Liver (tissue), 9 donors: Measurements from ENCODE around the gene ULBP2. TPM values are rescaled to one million over a fixed set of nuclear protein-coding genes. Genes with fewer than 3 reads are reported as not detected.

Experiments used
- DNase-seq: peaks from one replicate; pipeline ENCODE4 v3.0.0-alpha.2; 2017; ENCODE audit warnings: low spot score
- H3K27ac ChIP-seq, 2 donors: one replicate each; pipeline ENCODE4 v1.7.0; 2013; ENCODE audit warnings: inconsistent platforms in 2 of 2, low read length in 2 of 2, control low read depth in 1 of 2, low read depth in 1 of 2, mild to moderate bottlenecking in 1 of 2
- H3K27me3 ChIP-seq, 4 donors: one replicate each; pipeline versions ENCODE4 v1.6.1 to v1.7.0; 2013; ENCODE audit warnings: low read length in 3 of 4, inconsistent platforms in 1 of 4, mild to moderate bottlenecking in 1 of 4, moderate library complexity in 1 of 4; ENCODE audit not compliant: control insufficient read depth in 4 of 4, insufficient read depth in 4 of 4
- H3K36me3 ChIP-seq, 4 donors: one replicate each; pipeline versions ENCODE4 v1.6.1 to v1.7.0; 2013; ENCODE audit warnings: low read length in 3 of 4, mild to moderate bottlenecking in 3 of 4, low read depth in 1 of 4, moderate library complexity in 1 of 4; ENCODE audit not compliant: control insufficient read depth in 4 of 4, insufficient read depth in 3 of 4
- H3K4me1 ChIP-seq, 4 donors: one replicate each; pipeline versions ENCODE4 v1.6.1 to v1.7.0; 2013; ENCODE audit warnings: low read length in 3 of 4, mild to moderate bottlenecking in 3 of 4, moderate library complexity in 1 of 4; ENCODE audit not compliant: control insufficient read depth in 4 of 4, insufficient read depth in 4 of 4
- H3K4me3 ChIP-seq, 3 donors: one replicate each; pipeline versions ENCODE4 v1.6.1 to v1.7.0; 2013; ENCODE audit warnings: low read length in 3 of 3, control low read depth in 1 of 3, low read depth in 1 of 3, mild to moderate bottlenecking in 1 of 3
- H3K9ac ChIP-seq, 2 donors: one replicate each; pipeline ENCODE4 v1.7.0; 2013; ENCODE audit warnings: low read length in 2 of 2, mild to moderate bottlenecking in 2 of 2, moderate library complexity in 2 of 2, control low read depth in 1 of 2, low read depth in 1 of 2
- H3K9me3 ChIP-seq, 4 donors: one replicate each; pipeline versions ENCODE4 v1.6.1 to v1.7.0; 2013; ENCODE audit warnings: low read length in 3 of 4; ENCODE audit not compliant: control insufficient read depth in 4 of 4
- EGR1 ChIP-seq, 2 donors: IDR thresholded peaks; 2 replicates each; pipeline ENCODE4 v1.6.1; 2016 to 2018; ENCODE audit warnings: antibody characterized with exemption in 2 of 2, low read depth in 2 of 2
- FOXA1 ChIP-seq: IDR thresholded peaks from 2 replicates; pipeline ENCODE4 v1.6.1; 2016; ENCODE audit warnings: antibody characterized with exemption
- FOXA2 ChIP-seq: IDR thresholded peaks from 2 replicates; pipeline ENCODE4 v1.6.1; 2016; ENCODE audit warnings: antibody characterized with exemption
- HNF4A ChIP-seq, 2 donors: conservative IDR thresholded peaks; 2 replicates each; pipeline ENCODE4 v1.6.1; 2016; ENCODE audit warnings: antibody characterized with exemption in 2 of 2, mild to moderate bottlenecking in 2 of 2
- HNF4G ChIP-seq: IDR thresholded peaks from 2 replicates; pipeline ENCODE4 v1.6.1; 2016; ENCODE audit warnings: antibody characterized with exemption
- NR2F2 ChIP-seq: IDR thresholded peaks from 2 replicates; pipeline ENCODE4 v1.6.1; 2016; ENCODE audit warnings: antibody characterized with exemption
- RAD21 ChIP-seq, 2 donors: IDR thresholded peaks; 2 replicates each; pipeline ENCODE4 v1.6.1; 2016; ENCODE audit warnings: antibody characterized with exemption in 2 of 2, mild to moderate bottlenecking in 2 of 2
- RXRA ChIP-seq, 2 donors: IDR thresholded peaks; 2 replicates each; pipeline ENCODE4 v1.6.1; 2017 to 2018; ENCODE audit warnings: antibody characterized with exemption in 2 of 2, mild to moderate bottlenecking in 1 of 2
- TAF1 ChIP-seq: conservative IDR thresholded peaks from 2 replicates; pipeline ENCODE4 v1.6.1; 2016; ENCODE audit warnings: antibody characterized with exemption, mild to moderate bottlenecking
- YY1 ChIP-seq: IDR thresholded peaks from 2 replicates; pipeline ENCODE4 v1.6.1; 2016; ENCODE audit warnings: antibody characterized with exemption, mild to moderate bottlenecking
- WGBS: extraction: QIAGEN DNeasy Blood & Tissue Kit; methylation state at CpG from one replicate; pipeline ENCODE4 v1.1.7; 2013; 5-methylcytosine and 5-hydroxymethylcytosine counted together
- polyA plus RNA-seq, 2 donors: library from polyadenylated mRNA; stranded (reverse) in 1 of 2; unstranded in 1 of 2; fragments of 200-250 nt in 1 of 2; fragments of >200 nt in 1 of 2; fragmentation: Nextera tagmentation in 1 of 2; extraction: Ambion mirVana in 1 of 2; gene quantifications; one replicate each; pipeline versions ENCODE4 v1.2.1 to v1.2.3, GENCODE V29; 2013 to 2015
- total RNA-seq, 2 donors: library from RNA; depleted of rRNA; stranded (reverse); fragments of >200 nt; gene quantifications; one replicate each; pipeline ENCODE4 v1.2.3, GENCODE V29; 2014
- TF ChIP-seq, protein P1 (sequence below): IDR thresholded peaks from 2 replicates; pipeline ENCODE4 v1.6.1; 2016; ENCODE audit warnings: antibody characterized with exemption
- TF ChIP-seq, protein P2 (sequence below): IDR thresholded peaks from 2 replicates; pipeline ENCODE4 v1.6.1; 2016; ENCODE audit warnings: antibody characterized with exemption, mild to moderate bottlenecking
- TF ChIP-seq, protein P3 (sequence below): IDR thresholded peaks from 2 replicates; pipeline ENCODE4 v1.6.1; 2016; ENCODE audit warnings: antibody characterized with exemption
- TF ChIP-seq, protein P4 (sequence below): fragments of 150-350 bp; IDR thresholded peaks from 2 replicates; pipeline ENCODE4 v1.5.1; 2017; ENCODE audit warnings: improper control_type of control experiment, low read depth, low read length; ENCODE audit not compliant: missing input control
- donor health status: healthy.
- donor health status: healthy.
- donor health status: healthy.
- donor health status: healthy.
- donor health status: healthy.

Gene ULBP2
- total and polyA plus RNA-seq, 4 donors, result 0.14 to 0.27 (median 0.20) TPM

GRCh38 chr6:149913540-149914240 lies 28.1 kb upstream of the ULBP2 start:
- Histone ChIP-seq H3K4me3 (no peak overlapping the region), H3K4me1 (no peaks in the 10 kb centered on the region), H3K27ac (no peak overlapping the region), H3K9ac (no peak overlapping the region), H3K9me3 (no peaks in the 10 kb centered on the region), H3K27me3 (no peaks in the 10 kb centered on the region), H3K36me3 (no peaks in the 10 kb centered on the region)
- 82% methylated on average over 9 of the region's 9 CpGs for WGBS
- TF ChIP-seq FOXA2 (no peak), RXRA (IDR thresholded peaks at IDR 0.05) (no peak), EGR1 (IDR thresholded peaks at IDR 0.05; ENCODE audit: low read depth in 2 of 2) (no peak), FOXA1 (no peak), NR2F2 (no peak), YY1 (no peak), TAF1 (no peak), HNF4G (no peak)
- no peak for DNase-seq

DNA sequence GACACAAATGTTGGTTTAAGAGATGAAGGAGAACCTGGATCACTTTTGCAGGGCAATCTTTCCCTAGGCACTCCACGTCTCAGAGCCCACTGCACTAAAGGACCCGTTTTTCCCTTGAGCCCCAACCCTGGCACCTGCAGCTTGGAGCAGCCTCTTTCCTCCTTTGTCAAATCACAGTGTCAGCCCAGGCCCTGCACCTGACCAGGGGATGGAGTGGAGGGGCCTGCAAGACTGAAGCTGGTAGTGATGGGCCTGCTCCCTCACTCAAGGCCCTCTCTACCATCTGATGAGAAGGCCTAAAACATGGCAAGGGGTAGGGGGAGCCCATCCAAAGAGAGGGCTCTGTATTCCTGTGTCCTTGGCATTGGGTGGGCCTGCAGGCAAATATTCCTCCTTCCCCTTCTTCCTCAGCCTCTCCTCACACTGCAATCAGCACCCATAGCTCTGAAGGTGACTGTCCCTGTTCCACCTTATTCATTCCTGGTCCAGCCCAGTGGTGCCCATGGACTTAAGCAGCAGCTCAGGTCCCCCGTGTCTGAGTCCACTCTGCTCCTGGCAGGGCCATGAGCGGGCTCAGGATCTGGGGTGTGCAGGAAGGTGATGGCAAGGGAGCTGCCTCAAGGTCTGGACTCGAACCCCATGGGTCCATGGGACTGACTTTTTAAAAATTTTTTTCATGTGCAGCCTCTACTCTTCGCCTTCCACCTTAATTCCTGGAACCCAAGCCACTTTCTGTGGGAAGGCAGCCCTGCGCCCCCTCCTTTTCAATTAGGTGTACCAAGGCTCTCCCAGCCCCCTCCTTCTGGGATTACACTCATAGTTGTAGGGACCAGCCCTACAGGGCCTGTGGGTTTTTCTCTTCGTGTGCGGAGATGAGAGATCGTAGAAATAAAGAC lies 25.6 kb upstream of the ULBP2 start:
- Histone ChIP-seq H3K27ac (no peak overlapping the region), H3K4me1 (no peaks in the 10 kb centered on the region), H3K36me3 (no peaks in the 10 kb centered on the region), H3K27me3 (no peaks in the 10 kb centered on the region), H3K9ac (no peak overlapping the region), H3K9me3 (no peaks in the 10 kb centered on the region), H3K4me3 (no peak overlapping the region)
- WGBS, result 93% methylated on average over 10 of the region's 10 CpGs
- TF ChIP-seq RAD21 (IDR thresholded peaks at IDR 0.05) (no peak), TAF1 (no peak), HNF4G (no peak), HNF4A (conservative IDR thresholded peaks at IDR 0.05) (no peak), EGR1 (IDR thresholded peaks at IDR 0.05; ENCODE audit: low read depth in 2 of 2) (no peak)
- TF ChIP-seq, protein P1, sequence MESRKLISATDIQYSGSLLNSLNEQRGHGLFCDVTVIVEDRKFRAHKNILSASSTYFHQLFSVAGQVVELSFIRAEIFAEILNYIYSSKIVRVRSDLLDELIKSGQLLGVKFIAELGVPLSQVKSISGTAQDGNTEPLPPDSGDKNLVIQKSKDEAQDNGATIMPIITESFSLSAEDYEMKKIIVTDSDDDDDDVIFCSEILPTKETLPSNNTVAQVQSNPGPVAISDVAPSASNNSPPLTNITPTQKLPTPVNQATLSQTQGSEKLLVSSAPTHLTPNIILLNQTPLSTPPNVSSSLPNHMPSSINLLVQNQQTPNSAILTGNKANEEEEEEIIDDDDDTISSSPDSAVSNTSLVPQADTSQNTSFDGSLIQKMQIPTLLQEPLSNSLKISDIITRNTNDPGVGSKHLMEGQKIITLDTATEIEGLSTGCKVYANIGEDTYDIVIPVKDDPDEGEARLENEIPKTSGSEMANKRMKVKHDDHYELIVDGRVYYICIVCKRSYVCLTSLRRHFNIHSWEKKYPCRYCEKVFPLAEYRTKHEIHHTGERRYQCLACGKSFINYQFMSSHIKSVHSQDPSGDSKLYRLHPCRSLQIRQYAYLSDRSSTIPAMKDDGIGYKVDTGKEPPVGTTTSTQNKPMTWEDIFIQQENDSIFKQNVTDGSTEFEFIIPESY, result no peak
- TF ChIP-seq, protein P2, sequence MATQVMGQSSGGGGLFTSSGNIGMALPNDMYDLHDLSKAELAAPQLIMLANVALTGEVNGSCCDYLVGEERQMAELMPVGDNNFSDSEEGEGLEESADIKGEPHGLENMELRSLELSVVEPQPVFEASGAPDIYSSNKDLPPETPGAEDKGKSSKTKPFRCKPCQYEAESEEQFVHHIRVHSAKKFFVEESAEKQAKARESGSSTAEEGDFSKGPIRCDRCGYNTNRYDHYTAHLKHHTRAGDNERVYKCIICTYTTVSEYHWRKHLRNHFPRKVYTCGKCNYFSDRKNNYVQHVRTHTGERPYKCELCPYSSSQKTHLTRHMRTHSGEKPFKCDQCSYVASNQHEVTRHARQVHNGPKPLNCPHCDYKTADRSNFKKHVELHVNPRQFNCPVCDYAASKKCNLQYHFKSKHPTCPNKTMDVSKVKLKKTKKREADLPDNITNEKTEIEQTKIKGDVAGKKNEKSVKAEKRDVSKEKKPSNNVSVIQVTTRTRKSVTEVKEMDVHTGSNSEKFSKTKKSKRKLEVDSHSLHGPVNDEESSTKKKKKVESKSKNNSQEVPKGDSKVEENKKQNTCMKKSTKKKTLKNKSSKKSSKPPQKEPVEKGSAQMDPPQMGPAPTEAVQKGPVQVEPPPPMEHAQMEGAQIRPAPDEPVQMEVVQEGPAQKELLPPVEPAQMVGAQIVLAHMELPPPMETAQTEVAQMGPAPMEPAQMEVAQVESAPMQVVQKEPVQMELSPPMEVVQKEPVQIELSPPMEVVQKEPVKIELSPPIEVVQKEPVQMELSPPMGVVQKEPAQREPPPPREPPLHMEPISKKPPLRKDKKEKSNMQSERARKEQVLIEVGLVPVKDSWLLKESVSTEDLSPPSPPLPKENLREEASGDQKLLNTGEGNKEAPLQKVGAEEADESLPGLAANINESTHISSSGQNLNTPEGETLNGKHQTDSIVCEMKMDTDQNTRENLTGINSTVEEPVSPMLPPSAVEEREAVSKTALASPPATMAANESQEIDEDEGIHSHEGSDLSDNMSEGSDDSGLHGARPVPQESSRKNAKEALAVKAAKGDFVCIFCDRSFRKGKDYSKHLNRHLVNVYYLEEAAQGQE, result no peak
- TF ChIP-seq, protein P3, sequence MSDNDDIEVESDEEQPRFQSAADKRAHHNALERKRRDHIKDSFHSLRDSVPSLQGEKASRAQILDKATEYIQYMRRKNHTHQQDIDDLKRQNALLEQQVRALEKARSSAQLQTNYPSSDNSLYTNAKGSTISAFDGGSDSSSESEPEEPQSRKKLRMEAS, result no peak
- TF ChIP-seq, protein P4, sequence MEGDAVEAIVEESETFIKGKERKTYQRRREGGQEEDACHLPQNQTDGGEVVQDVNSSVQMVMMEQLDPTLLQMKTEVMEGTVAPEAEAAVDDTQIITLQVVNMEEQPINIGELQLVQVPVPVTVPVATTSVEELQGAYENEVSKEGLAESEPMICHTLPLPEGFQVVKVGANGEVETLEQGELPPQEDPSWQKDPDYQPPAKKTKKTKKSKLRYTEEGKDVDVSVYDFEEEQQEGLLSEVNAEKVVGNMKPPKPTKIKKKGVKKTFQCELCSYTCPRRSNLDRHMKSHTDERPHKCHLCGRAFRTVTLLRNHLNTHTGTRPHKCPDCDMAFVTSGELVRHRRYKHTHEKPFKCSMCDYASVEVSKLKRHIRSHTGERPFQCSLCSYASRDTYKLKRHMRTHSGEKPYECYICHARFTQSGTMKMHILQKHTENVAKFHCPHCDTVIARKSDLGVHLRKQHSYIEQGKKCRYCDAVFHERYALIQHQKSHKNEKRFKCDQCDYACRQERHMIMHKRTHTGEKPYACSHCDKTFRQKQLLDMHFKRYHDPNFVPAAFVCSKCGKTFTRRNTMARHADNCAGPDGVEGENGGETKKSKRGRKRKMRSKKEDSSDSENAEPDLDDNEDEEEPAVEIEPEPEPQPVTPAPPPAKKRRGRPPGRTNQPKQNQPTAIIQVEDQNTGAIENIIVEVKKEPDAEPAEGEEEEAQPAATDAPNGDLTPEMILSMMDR, result no peak
- DNase-seq, result no peak
